ENCODE data around the gene LCE3D. TPM values are rescaled to one million over a fixed set of nuclear protein-coding genes. Genes with fewer than 3 reads are reported as not detected.

LCE3D gene
- total RNA-seq, 1 experiment from 2014 or later: not detected

DNA sequence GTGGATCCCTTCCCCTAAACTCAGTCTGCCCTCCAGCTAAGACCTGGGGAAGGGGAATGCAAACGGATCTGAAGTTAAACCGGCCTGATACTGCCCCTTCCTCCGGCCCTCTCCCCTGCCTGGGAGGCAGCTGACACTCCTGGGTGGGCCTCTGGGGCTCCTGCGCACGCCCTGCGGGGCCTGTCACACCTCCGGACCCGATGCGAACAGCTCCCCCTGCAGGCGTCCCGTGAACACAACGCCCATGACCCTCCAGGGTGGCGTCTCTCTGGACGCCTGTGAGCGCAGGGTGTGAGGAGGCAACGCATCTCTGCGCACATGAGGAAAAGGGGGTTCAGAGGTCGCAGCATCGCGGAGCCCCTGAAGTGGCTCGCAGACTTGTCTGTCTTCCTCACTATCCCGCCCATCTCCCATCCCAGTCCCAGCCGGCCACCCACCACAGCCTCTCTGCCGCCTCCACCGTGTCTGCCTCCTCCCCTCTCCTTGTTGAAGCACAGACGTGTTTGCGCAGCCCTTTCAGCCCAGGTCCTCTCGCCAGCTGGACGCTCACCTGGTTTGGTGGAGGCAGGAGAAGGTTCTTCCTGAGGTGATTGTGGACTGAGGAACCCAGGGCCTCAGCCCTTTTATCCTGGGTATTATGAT lies 43.0 kb upstream of the LCE3D start:
- BruUV-seq (replicated peaks): no TSS peak
- in situ Hi-C loops (cut with HindIII; ENCODE audit: low pct_unique_long_range_greater_than_20kb, low sequenced_read_pairs): no loop called here
- no peaks in the 10 kb centered on the region for H3K27me3 ChIP-seq (ENCODE audit: control insufficient read depth, insufficient read depth, low read length)
- intact Hi-C loops (cut with micrococcal nuclease; ENCODE audit: unreplicated experiment): no loop called here
- no peak for DNase-seq (ENCODE audit: low read depth, low spot score)
- no peak overlapping the region for H3K27ac ChIP-seq (ENCODE audit: low read length)
- CTCF ChIA-PET: no interaction called here
- H3K36me3 ChIP-seq (ENCODE audit: control insufficient read depth, insufficient read depth, low read length): no peaks in the 10 kb centered on the region
- POLR2A ChIA-PET: no interaction called here
- H3K4me3 ChIP-seq (ENCODE audit: low read depth in 2 of 2, low read length in 2 of 2): no peak overlapping the region
- TF ChIP-seq SIN3A (IDR thresholded peaks at IDR 0.05; ENCODE audit: borderline replicate concordance, insufficient read depth, low read depth, low read length): no peak
- TF ChIP-seq TCF7L2 (IDR thresholded peaks at IDR 0.05; ENCODE audit: low read depth, low read length): no peak
- TF ChIP-seq POLR2AphosphoS5 (IDR thresholded peaks at IDR 0.05; ENCODE audit: low read depth, low read length): no peak
- TF ChIP-seq, protein P1, sequence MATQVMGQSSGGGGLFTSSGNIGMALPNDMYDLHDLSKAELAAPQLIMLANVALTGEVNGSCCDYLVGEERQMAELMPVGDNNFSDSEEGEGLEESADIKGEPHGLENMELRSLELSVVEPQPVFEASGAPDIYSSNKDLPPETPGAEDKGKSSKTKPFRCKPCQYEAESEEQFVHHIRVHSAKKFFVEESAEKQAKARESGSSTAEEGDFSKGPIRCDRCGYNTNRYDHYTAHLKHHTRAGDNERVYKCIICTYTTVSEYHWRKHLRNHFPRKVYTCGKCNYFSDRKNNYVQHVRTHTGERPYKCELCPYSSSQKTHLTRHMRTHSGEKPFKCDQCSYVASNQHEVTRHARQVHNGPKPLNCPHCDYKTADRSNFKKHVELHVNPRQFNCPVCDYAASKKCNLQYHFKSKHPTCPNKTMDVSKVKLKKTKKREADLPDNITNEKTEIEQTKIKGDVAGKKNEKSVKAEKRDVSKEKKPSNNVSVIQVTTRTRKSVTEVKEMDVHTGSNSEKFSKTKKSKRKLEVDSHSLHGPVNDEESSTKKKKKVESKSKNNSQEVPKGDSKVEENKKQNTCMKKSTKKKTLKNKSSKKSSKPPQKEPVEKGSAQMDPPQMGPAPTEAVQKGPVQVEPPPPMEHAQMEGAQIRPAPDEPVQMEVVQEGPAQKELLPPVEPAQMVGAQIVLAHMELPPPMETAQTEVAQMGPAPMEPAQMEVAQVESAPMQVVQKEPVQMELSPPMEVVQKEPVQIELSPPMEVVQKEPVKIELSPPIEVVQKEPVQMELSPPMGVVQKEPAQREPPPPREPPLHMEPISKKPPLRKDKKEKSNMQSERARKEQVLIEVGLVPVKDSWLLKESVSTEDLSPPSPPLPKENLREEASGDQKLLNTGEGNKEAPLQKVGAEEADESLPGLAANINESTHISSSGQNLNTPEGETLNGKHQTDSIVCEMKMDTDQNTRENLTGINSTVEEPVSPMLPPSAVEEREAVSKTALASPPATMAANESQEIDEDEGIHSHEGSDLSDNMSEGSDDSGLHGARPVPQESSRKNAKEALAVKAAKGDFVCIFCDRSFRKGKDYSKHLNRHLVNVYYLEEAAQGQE (IDR thresholded peaks at IDR 0.05; ENCODE audit: insufficient read depth in 1 of 2, low read depth in 2 of 2, low read length in 1 of 2): no peak
- TF ChIP-seq, protein P2, sequence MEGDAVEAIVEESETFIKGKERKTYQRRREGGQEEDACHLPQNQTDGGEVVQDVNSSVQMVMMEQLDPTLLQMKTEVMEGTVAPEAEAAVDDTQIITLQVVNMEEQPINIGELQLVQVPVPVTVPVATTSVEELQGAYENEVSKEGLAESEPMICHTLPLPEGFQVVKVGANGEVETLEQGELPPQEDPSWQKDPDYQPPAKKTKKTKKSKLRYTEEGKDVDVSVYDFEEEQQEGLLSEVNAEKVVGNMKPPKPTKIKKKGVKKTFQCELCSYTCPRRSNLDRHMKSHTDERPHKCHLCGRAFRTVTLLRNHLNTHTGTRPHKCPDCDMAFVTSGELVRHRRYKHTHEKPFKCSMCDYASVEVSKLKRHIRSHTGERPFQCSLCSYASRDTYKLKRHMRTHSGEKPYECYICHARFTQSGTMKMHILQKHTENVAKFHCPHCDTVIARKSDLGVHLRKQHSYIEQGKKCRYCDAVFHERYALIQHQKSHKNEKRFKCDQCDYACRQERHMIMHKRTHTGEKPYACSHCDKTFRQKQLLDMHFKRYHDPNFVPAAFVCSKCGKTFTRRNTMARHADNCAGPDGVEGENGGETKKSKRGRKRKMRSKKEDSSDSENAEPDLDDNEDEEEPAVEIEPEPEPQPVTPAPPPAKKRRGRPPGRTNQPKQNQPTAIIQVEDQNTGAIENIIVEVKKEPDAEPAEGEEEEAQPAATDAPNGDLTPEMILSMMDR (IDR thresholded peaks at IDR 0.05): peak; percentile 59
- H3K9me3 ChIP-seq (ENCODE audit: control insufficient read depth, insufficient read depth, low read depth, low read length): no peaks in the 10 kb centered on the region
- no peaks in the 10 kb centered on the region for H3K4me1 ChIP-seq (ENCODE audit: control insufficient read depth, insufficient read depth, low read length)
- ATAC-seq: peak; percentile 42; the same call in 1 of the 2 replicates

DNA sequence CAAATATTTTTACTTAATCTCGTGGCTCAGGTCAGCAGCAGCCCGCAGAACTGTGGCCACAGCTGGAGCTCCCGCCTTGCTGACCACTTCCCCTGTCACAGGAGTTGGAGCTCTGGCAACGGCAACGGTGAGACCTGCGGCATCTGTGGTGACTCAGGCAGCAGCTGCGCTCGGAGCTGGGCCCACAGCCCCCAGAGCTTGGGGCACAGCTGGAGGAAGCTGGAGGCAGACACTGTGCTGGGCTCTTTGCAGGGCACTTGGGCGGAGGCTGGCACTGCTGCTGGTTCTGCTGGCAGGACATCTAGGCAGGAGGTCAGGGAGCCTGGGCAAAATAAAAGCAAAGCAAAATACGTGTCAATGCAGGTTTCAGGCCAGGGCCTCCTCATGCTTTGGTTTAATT lies 42.5 kb upstream of the LCE3D start, which contains the start of gene LCE3A:
TSS of gene LCE3A (minus strand) at position 301 of the 400 bp plus-strand sequence. CDS start at position 301, 0 bp downstream.
- peak; percentile 56 for ATAC-seq
- intact Hi-C loops (cut with micrococcal nuclease; ENCODE audit: unreplicated experiment): no loop called here
- CTCF ChIA-PET: no interaction called here
- Histone ChIP-seq H3K27me3 (ENCODE audit: control insufficient read depth, insufficient read depth, low read length) (no peaks in the 10 kb centered on the region), H3K36me3 (ENCODE audit: control insufficient read depth, insufficient read depth, low read length) (no peaks in the 10 kb centered on the region), H3K9me3 (ENCODE audit: control insufficient read depth, insufficient read depth, low read depth, low read length) (no peaks in the 10 kb centered on the region), H3K4me1 (ENCODE audit: control insufficient read depth, insufficient read depth, low read length) (no peaks in the 10 kb centered on the region), H3K27ac (ENCODE audit: low read length) (no peak within 1 kb of the TSS), H3K4me3 (ENCODE audit: low read depth in 2 of 2, low read length in 2 of 2) (no peak within 1 kb of the TSS)
- no peak for DNase-seq (ENCODE audit: low read depth, low spot score)
- BruUV-seq (replicated peaks): no TSS peak
- TF ChIP-seq, protein P2 (IDR thresholded peaks at IDR 0.05): no peak
- TF ChIP-seq SIN3A (IDR thresholded peaks at IDR 0.05; ENCODE audit: borderline replicate concordance, insufficient read depth, low read depth, low read length): no peak
- no peak for TF ChIP-seq POLR2AphosphoS5 (IDR thresholded peaks at IDR 0.05; ENCODE audit: low read depth, low read length)
- no peak for TF ChIP-seq TCF7L2 (IDR thresholded peaks at IDR 0.05; ENCODE audit: low read depth, low read length)
- TF ChIP-seq, protein P1 (IDR thresholded peaks at IDR 0.05; ENCODE audit: insufficient read depth in 1 of 2, low read depth in 2 of 2, low read length in 1 of 2): no peak
- in situ Hi-C loops (cut with HindIII; ENCODE audit: low pct_unique_long_range_greater_than_20kb, low sequenced_read_pairs): no loop called here
- POLR2A ChIA-PET: interaction anchor here (0.7 kb wide), 1 partner anchor 10 kb away, joined by 3 read pairs; no protein-coding TSS in a partner anchor

All from Panc1 (cell line).